D721Med (cell line): ENCODE results near the gene GTPBP10.
"Not testable (repeated sequence)": the region's sequence is repeated elsewhere in the genome, so short reads cannot be mapped to it uniquely, and the experiment has no call there.

Experiments used
- DNase-seq: peaks from one replicate; pipeline ENCODE4 v3.0.0; 2011; ENCODE audit warnings: low spot score; ENCODE audit not compliant: insufficient read length
- FAIRE-seq: peaks from 2 replicates; lab custom pipeline; 2011; peaks lifted over from hg19 to GRCh38; lab: Jason Lieb, UNC
- CTCF ChIP-seq: IDR thresholded peaks from 2 replicates; pipeline ENCODE4 v1.5.1; 2012; ENCODE audit warnings: mild to moderate bottlenecking, control low read depth; ENCODE audit not compliant: insufficient read depth; ENCODE audit errors: missing control alignments

The GTPBP10 gene

DNA sequence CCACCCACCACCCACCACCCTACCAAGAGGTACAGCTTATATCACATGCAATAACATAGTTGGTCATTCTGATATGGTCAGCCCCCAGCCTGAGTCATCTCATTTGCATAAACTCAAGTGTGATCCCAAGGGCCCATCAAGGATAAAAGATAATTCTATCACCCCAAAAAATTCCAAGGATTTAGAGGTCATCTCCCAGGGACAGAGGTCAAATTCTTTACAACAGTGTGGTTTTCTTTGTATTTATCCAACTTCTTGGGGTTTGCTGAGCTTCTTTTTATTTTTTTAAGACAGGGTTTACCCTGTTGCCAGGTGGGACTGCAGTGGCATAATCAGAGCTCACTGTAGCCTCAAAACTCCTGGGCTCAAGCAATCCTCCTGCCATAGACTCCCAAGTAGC lies 9.4 kb upstream of the GTPBP10 start:
- no peak for DNase-seq
- FAIRE-seq, result no peak
- no peak for TF ChIP-seq CTCF

GRCh38 chr7:90345016-90345415 lies 1.5 kb upstream of the GTPBP10 start:
- DNase-seq (no peak), FAIRE-seq (peak; percentile 80)
- no peak for TF ChIP-seq CTCF

DNA sequence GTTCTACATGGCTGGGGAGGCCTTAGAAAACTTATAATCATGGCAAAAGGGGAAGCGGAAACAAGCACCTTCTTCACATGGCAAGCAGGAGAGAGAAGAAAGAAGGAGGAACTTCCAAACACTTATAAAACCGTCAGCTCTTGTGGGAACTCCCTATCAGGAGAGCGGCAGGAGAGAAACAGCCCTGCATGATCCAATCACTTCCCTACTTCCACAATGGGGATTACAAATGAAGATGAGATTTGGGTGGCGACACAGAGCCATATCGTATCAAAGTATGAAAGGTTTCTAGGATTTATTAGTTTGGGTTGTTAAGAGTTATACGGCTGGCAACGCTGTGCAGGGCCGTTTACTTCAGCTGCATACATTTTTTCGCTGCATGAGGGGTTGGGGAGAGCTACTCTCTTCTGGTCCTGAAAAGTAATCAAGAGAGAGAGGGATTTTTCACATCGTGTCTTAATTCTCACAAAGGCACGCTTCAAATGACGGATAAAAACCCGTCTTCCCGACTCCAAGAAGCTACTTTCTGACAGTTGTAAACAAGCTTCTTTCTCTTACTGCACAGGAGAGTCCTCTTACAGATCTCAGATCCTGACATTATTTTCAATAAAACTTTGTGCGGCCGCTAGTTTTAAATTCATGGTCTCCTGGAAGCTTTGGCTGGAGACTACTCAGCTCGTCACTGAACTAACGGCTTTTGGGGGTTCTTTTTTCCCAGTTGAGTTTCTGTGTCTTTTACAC lies 751 bp upstream of the GTPBP10 start:
- FAIRE-seq, result no peak
- no peak for DNase-seq
- no peak for TF ChIP-seq CTCF

DNA sequence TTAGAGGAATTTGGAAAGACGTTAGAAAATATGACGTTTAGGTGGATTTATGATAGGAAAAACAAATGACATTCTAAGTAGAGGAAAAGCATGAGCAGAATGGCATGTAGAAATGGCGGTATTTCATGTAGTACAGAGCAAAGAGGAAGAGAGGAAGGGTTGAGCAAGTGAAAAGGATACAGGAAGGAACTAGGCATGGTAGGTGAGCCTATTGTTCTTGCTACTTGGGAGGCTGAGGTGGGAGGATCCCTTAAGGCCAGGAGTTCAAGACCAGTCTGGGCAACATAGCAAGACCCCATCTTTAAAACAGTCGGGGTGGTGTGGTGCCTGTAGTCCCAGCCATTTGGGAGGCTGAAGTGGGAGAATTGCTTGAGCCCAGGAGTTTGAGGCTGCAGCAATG lies 1.2 kb downstream of the GTPBP10 start:
- FAIRE-seq (no peak), DNase-seq (no peak)
- no peak for TF ChIP-seq CTCF

DNA sequence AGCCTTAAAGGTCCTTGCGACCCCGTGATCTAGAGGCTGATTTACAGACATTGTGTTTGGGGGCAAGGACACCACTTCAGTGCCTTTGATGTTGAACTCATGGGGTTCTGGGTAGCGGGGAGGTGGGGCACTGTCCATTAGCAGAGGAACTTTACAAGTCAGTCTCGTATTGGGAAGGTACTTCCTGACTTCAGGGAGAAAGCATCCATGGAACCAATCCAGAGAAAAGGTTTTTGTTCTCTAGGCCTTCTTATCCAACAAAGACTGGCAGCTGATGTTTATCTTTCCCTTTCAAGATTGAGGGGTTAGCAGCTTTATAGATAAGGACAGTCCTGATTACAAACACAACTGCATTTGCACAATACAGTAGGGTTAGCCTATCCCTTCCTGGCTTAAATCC lies 2.8 kb downstream of the GTPBP10 start:
- no peak for TF ChIP-seq CTCF
- FAIRE-seq (no peak), DNase-seq (no peak)

- FAIRE-seq, result not testable (repeated sequence)
Observed at GRCh38 chr7:90350032-90350431, 3.5 kb downstream of the GTPBP10 start.

GRCh38 chr7:90351987-90352386 lies 5.5 kb downstream of the GTPBP10 start:
- FAIRE-seq (no peak), DNase-seq (no peak)
- no peak for TF ChIP-seq CTCF

More at GRCh38 chr7:90350032-90350431, 3.5 kb downstream of the GTPBP10 start:
- DNase-seq, result not testable (repeated sequence)
